Endodermal cell (in vitro differentiated cells): Measurements from ENCODE around the gene LETMD1. TPM values are rescaled to one million over a fixed set of nuclear protein-coding genes. Genes with fewer than 3 reads are reported as not detected.

Experiments used
- DNase-seq: peaks from one replicate; pipeline ENCODE4 v3.0.0-alpha.2; 2017
- H3K27ac ChIP-seq: 2 replicates; pipeline ENCODE4 v1.5.1; 2013; ENCODE audit warnings: mild to moderate bottlenecking, low read depth, low read length, moderate library complexity
- H3K27me3 ChIP-seq: 2 replicates; pipeline ENCODE4 v1.6.1; 2013; ENCODE audit warnings: mild to moderate bottlenecking, low read length, moderate library complexity; ENCODE audit not compliant: insufficient read depth, control insufficient read depth, poor library complexity, severe bottlenecking
- H3K36me3 ChIP-seq: 2 replicates; pipeline ENCODE4 v1.7.0; 2013; ENCODE audit warnings: mild to moderate bottlenecking, low read length, moderate library complexity; ENCODE audit not compliant: control insufficient read depth, insufficient read depth
- H3K4me1 ChIP-seq: one replicate; pipeline ENCODE4 v1.7.0; 2013; ENCODE audit warnings: low read length; ENCODE audit not compliant: control insufficient read depth, insufficient read depth
- H3K4me3 ChIP-seq: 2 replicates; pipeline ENCODE4 v1.5.1; 2013; ENCODE audit warnings: mild to moderate bottlenecking, low read length, moderate library complexity
- H3K9ac ChIP-seq: 2 replicates; pipeline ENCODE4 v1.6.1; 2013; ENCODE audit warnings: mild to moderate bottlenecking, low read length, moderate library complexity; ENCODE audit not compliant: poor library complexity, severe bottlenecking; ENCODE audit errors: extremely low read depth
- H3K9me3 ChIP-seq: 2 replicates; pipeline ENCODE4 v1.6.1; 2013; ENCODE audit warnings: mild to moderate bottlenecking, low read length, moderate library complexity; ENCODE audit not compliant: control insufficient read depth
- H3K27ac Mint-ChIP-seq: 2 replicates; pipeline ENCODE4 v1.8.0; 2020; ENCODE audit warnings: mixed read lengths
- H3K27me3 Mint-ChIP-seq: 2 replicates; pipeline ENCODE4 v1.8.0; 2021; ENCODE audit warnings: mild to moderate bottlenecking, mixed read lengths; ENCODE audit not compliant: insufficient read depth
- H3K36me3 Mint-ChIP-seq: 2 replicates; pipeline ENCODE4 v1.8.0; 2020; ENCODE audit warnings: low read depth, mixed read lengths
- H3K4me1 Mint-ChIP-seq: 2 replicates; pipeline ENCODE4 v1.8.0; 2020; ENCODE audit warnings: mixed read lengths
- H3K4me3 Mint-ChIP-seq: 2 replicates; pipeline ENCODE4 v1.8.0; 2020; ENCODE audit warnings: mild to moderate bottlenecking, moderate library complexity, mixed read lengths
- H3K9me3 Mint-ChIP-seq: 2 replicates; pipeline ENCODE4 v1.8.0; 2020; ENCODE audit warnings: mild to moderate bottlenecking, mixed read lengths
- whole genome bisulfite sequencing, 2 experiments: methylation state at CpG; one replicate each; pipeline versions ENCODE4 v1.1.5 to v1.1.7; 2013; ENCODE audit warnings: missing lambda C conversion rate in 2 of 2, mixed read lengths in 1 of 2; ENCODE audit not compliant: insufficient coverage in 1 of 2, insufficient read length in 1 of 2; 5-methylcytosine and 5-hydroxymethylcytosine counted together
- total RNA-seq, 2 donors: library from RNA; stranded (reverse); fragmentation: NEBNext Ultra II Directional in 1 of 2; extraction: Animal tissue kit (Norgen Biotek cat#: 25700) in 1 of 2; gene quantifications; 2 replicates in 1 of 2; 3 replicates in 1 of 2; pipeline ENCODE4 v1.2.1, GENCODE V29; 2021
- TF ChIP-seq, protein P1 (sequence below): fragments of 200-600 bp; sonication (generic); conservative IDR thresholded peaks from 2 replicates; pipeline ENCODE4 v1.5.0; 2021; ENCODE audit warnings: antibody characterized with exemption, mild to moderate bottlenecking

The LETMD1 gene
- total RNA-seq, 2 donors from 2014 or later = 34.8 to 40.2 TPM

DNA sequence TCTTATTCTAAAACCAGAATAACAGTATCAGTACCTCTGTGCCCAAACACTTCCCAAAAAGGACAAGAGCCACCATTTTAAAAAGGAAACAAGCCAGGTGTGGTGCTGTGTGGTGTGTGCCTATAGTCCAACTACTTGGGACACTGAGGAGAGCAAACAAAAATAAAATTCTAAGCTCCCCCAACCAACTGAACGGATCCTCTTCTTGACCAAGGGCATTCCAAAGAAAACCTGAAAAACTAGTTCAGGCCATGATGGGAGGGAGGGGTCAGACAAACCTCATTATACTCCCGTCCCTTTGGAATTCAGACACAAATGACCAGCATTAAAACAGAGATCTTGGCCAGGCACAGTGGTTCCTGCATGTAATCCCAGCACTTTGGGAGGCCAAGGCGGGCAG lies 42.5 kb upstream of the LETMD1 start:
- H3K4me1 Mint-ChIP-seq = peaks cover 5% of the 10 kb centered on the region

GRCh38 chr12:51008329-51009055 lies 39.6 kb upstream of the LETMD1 start:
- Mint-ChIP-seq H3K4me1 (peaks cover 15% of the 10 kb centered on the region), H3K27ac (peak overlapping the region; percentile 46), H3K36me3 (peaks cover 50% of the 10 kb centered on the region), H3K4me3 (no peak overlapping the region), H3K27me3 (no peaks in the 10 kb centered on the region), H3K9me3 (no peaks in the 10 kb centered on the region)
- no peak for DNase-seq
- TF ChIP-seq, protein P1, sequence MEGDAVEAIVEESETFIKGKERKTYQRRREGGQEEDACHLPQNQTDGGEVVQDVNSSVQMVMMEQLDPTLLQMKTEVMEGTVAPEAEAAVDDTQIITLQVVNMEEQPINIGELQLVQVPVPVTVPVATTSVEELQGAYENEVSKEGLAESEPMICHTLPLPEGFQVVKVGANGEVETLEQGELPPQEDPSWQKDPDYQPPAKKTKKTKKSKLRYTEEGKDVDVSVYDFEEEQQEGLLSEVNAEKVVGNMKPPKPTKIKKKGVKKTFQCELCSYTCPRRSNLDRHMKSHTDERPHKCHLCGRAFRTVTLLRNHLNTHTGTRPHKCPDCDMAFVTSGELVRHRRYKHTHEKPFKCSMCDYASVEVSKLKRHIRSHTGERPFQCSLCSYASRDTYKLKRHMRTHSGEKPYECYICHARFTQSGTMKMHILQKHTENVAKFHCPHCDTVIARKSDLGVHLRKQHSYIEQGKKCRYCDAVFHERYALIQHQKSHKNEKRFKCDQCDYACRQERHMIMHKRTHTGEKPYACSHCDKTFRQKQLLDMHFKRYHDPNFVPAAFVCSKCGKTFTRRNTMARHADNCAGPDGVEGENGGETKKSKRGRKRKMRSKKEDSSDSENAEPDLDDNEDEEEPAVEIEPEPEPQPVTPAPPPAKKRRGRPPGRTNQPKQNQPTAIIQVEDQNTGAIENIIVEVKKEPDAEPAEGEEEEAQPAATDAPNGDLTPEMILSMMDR = no peak
- Histone ChIP-seq H3K36me3 (peaks cover 43% of the 10 kb centered on the region), H3K27ac (no peak overlapping the region), H3K4me1 (no peaks in the 10 kb centered on the region), H3K4me3 (no peak overlapping the region), H3K9me3 (no peaks in the 10 kb centered on the region), H3K27me3 (no peaks in the 10 kb centered on the region), H3K9ac (no peak overlapping the region)
- WGBS, 2 experiments = 89% methylated on average over 1 of the region's 1 CpG; no CpG with 5 or more reads in 1 of the 2 experiments

More for the DNA sequence above, 42.5 kb upstream of the LETMD1 start:
- H3K9ac ChIP-seq = no peak overlapping the region
- H3K27me3 Mint-ChIP-seq = no peaks in the 10 kb centered on the region
- TF ChIP-seq, protein P1 = no peak
- no peak overlapping the region for H3K27ac ChIP-seq
- H3K36me3 ChIP-seq = peaks cover 51% of the 10 kb centered on the region
- DNase-seq = peak; percentile 59
- H3K4me3 ChIP-seq = no peak overlapping the region
- 83 to 96% methylated on average over 2 to 3 of the region's 3 CpGs for WGBS, 2 experiments
- H3K4me3 Mint-ChIP-seq = no peak overlapping the region
- H3K27ac Mint-ChIP-seq = peak overlapping the region; percentile 69
- no peaks in the 10 kb centered on the region for H3K27me3 ChIP-seq
- no peaks in the 10 kb centered on the region for H3K9me3 Mint-ChIP-seq
- no peaks in the 10 kb centered on the region for H3K4me1 ChIP-seq
- H3K9me3 ChIP-seq = no peaks in the 10 kb centered on the region
- H3K36me3 Mint-ChIP-seq = peaks cover 61% of the 10 kb centered on the region

DNA sequence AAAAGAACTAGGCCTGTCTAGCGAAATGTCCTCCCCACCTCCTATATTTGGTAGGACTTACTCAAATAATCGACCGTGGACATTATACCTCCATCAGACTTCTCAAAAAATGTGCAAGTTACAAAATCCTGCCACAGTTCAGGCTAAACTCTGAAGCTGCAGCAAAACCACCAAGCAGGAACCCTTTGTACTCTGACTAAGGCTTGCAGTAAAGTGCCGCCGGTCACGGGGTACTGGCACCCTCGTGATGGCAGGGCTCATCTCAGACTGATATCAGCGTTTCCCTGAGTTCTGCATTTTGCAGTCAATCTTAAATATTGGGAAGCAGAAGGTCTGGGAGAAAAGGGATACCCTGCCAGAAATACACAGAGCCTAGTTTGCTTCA lies 39.1 kb upstream of the LETMD1 start:
- no peak overlapping the region for H3K4me3 Mint-ChIP-seq
- H3K27me3 Mint-ChIP-seq = no peaks in the 10 kb centered on the region
- H3K36me3 ChIP-seq = peaks cover 38% of the 10 kb centered on the region
- peaks cover 46% of the 10 kb centered on the region for H3K36me3 Mint-ChIP-seq
- H3K27ac Mint-ChIP-seq = peak overlapping the region; percentile 46
- no peaks in the 10 kb centered on the region for H3K9me3 Mint-ChIP-seq
- no peak overlapping the region for H3K9ac ChIP-seq
- H3K27ac ChIP-seq = no peak overlapping the region
- H3K9me3 ChIP-seq = no peaks in the 10 kb centered on the region
- no peak overlapping the region for H3K4me3 ChIP-seq
- TF ChIP-seq, protein P1 = no peak
- H3K27me3 ChIP-seq = no peaks in the 10 kb centered on the region
- H3K4me1 ChIP-seq = no peaks in the 10 kb centered on the region
- WGBS, 2 experiments = 89 to 90% methylated on average over 8 of the region's 8 CpGs
- DNase-seq = no peak
- H3K4me1 Mint-ChIP-seq = peaks cover 15% of the 10 kb centered on the region
